T-cell (primary cell): ENCODE data around the gene LYSMD2. TPM values are rescaled to one million over a fixed set of nuclear protein-coding genes. Genes with fewer than 3 reads are reported as not detected.

Experiments used
- ATAC-seq, 4 experiments: fragments of 200-7000 bp in 3 of 4; fragments of 150-1000 bp in 1 of 4; cut with Tn5 transposase; replicated peaks in 1 of 4; 1 replicate in 3 of 4; 2 replicates in 1 of 4; pipeline ENCODE4 v1.10.0; 2021; ENCODE audit warnings: moderate library complexity in 3 of 4, mild to moderate bottlenecking in 2 of 4, moderate number of reproducible peaks in 1 of 4
- CTCF ChIA-PET, 2 donors: fragments of 300-600 bp; sonication (Branson Sonifier 250); formaldehyde crosslinking; loops; one replicate each; lab custom pipeline; 2022; ENCODE audit warnings: antibody characterized with exemption in 2 of 2; lab: Charles Lee
- POLR2A ChIA-PET, 2 donors: fragments of 300-600 bp; sonication (Branson Sonifier 250); formaldehyde crosslinking; loops; one replicate each; lab custom pipeline; 2022; ENCODE audit warnings: antibody characterized with exemption in 2 of 2; lab: Charles Lee
- DNase-seq, 35 experiments: peaks; one replicate each; pipeline versions ENCODE4 v3.0.0 to v3.0.0-alpha.2; 2013 to 2023
- H3K27ac ChIP-seq: one replicate; pipeline ENCODE4 v1.5.1; 2013; ENCODE audit warnings: low read length
- H3K27me3 ChIP-seq, 2 experiments: replicated peaks in 1 of 2; 1 replicate in 1 of 2; 2 replicates in 1 of 2; pipeline versions ENCODE4 v1.6.1 to v1.7.0; 2013; ENCODE audit warnings: low read length in 1 of 2, mixed read lengths in 1 of 2; ENCODE audit not compliant: control insufficient read depth in 2 of 2, insufficient read depth in 2 of 2; ENCODE audit errors: extremely low read depth in 1 of 2
- H3K36me3 ChIP-seq, 2 donors: 1 replicate in 1 of 2; 2 replicates in 1 of 2; pipeline versions ENCODE4 v1.6.1 to v1.7.0; 2013; ENCODE audit warnings: low read length in 1 of 2; ENCODE audit not compliant: control insufficient read depth in 2 of 2, insufficient read depth in 1 of 2; ENCODE audit errors: extremely low read depth in 1 of 2
- H3K4me1 ChIP-seq, 2 experiments: 1 replicate in 1 of 2; 2 replicates in 1 of 2; pipeline versions ENCODE4 v1.6.1 to v1.7.0; 2013; ENCODE audit warnings: low read length in 2 of 2, mixed read lengths in 1 of 2; ENCODE audit not compliant: insufficient read depth in 2 of 2, control insufficient read depth in 1 of 2; ENCODE audit errors: extremely low read depth in 1 of 2
- H3K4me3 ChIP-seq, 2 donors: 1 replicate in 1 of 2; 2 replicates in 1 of 2; pipeline versions ENCODE4 v1.5.1 to v1.7.0; 2013; ENCODE audit warnings: mild to moderate bottlenecking in 2 of 2, low read length in 1 of 2, moderate library complexity in 1 of 2; ENCODE audit not compliant: control insufficient read depth in 1 of 2; ENCODE audit errors: extremely low read depth in 1 of 2
- H3K9me3 ChIP-seq: 2 replicates; pipeline ENCODE4 v1.7.0; 2013
- H3K27ac Mint-ChIP-seq, 2 donors: one replicate each; pipeline ENCODE4 v1.8.0; 2020 to 2021; ENCODE audit warnings: mild to moderate bottlenecking in 2 of 2, mixed read lengths in 2 of 2
- H3K27me3 Mint-ChIP-seq, 2 donors: one replicate each; pipeline ENCODE4 v1.8.0; 2021 to 2022; ENCODE audit warnings: mixed read lengths in 2 of 2
- H3K36me3 Mint-ChIP-seq: one replicate; pipeline ENCODE4 v1.8.0; 2021; ENCODE audit warnings: mixed read lengths
- H3K4me1 Mint-ChIP-seq, 3 donors: one replicate each; pipeline ENCODE4 v1.8.0; 2020 to 2022; ENCODE audit warnings: mixed read lengths in 3 of 3, mild to moderate bottlenecking in 1 of 3
- H3K4me3 Mint-ChIP-seq, 3 donors: one replicate each; pipeline ENCODE4 v1.8.0; 2020 to 2022; ENCODE audit warnings: mild to moderate bottlenecking in 3 of 3, mixed read lengths in 3 of 3, moderate library complexity in 3 of 3
- H3K9me3 Mint-ChIP-seq, 3 donors: one replicate each; pipeline ENCODE4 v1.8.0; 2020 to 2022; ENCODE audit warnings: mixed read lengths in 3 of 3
- WGBS: methylation state at CpG from one replicate; pipeline ENCODE4 v1.1.5; 2013; ENCODE audit warnings: missing lambda C conversion rate; ENCODE audit not compliant: insufficient coverage; 5-methylcytosine and 5-hydroxymethylcytosine counted together
- total RNA-seq, 35 experiments: library from RNA in 6 of 35; stranded (reverse) in 6 of 35; fragments of 120-200 nt in 1 of 35; gene quantifications; one replicate each; pipeline versions ENCODE4 v1.2.1 to v1.2.4 and lab custom pipeline; 2013 to 2026

The LYSMD2 gene
- total RNA-seq, 5 donors from 2014 or later (not counting 1 experiment from before 2014, with no cell fraction given): 16.6 to 36.2 (median 26.2) TPM

GRCh38 chr15:51680321-51680720 is 57.1 kb downstream of the LYSMD2 start:
- peaks cover 46 to 48% of the 10 kb centered on the region in 2 donors for H3K27me3 Mint-ChIP-seq
- no peak for ATAC-seq
- H3K4me3 Mint-ChIP-seq: no peak overlapping the region
- POLR2A ChIA-PET: no interaction called here
- H3K36me3 ChIP-seq: no peaks in the 10 kb centered on the region
- CTCF ChIA-PET: interaction anchor here (0.6 kb wide), 2 partner anchors 30 to 359 kb away, joined by 3 read pairs; no protein-coding TSS in a partner anchor
- peaks cover 3% of the 10 kb centered on the region for H3K9me3 ChIP-seq
- no peak overlapping the region for H3K27ac ChIP-seq
- peaks cover 0 to 7% of the 10 kb centered on the region in 2 experiments for H3K4me1 ChIP-seq
- no peak overlapping the region for H3K4me3 ChIP-seq
- no peak overlapping the region for H3K27ac Mint-ChIP-seq
- DNase-seq: no peak
- peaks cover 3 to 11% of the 10 kb centered on the region in 2 experiments for H3K27me3 ChIP-seq
- peaks cover 4 to 7% (median 7%) of the 10 kb centered on the region in 3 donors for H3K4me1 Mint-ChIP-seq
- WGBS: 86% methylated on average over 1 of the region's 2 CpGs
- peaks cover 0 to 4% (median 0%) of the 10 kb centered on the region in 3 donors for H3K9me3 Mint-ChIP-seq
- no peaks in the 10 kb centered on the region for H3K36me3 Mint-ChIP-seq

GRCh38 chr15:51678096-51678495 is 59.4 kb downstream of the LYSMD2 start:
- H3K9me3 ChIP-seq: no peaks in the 10 kb centered on the region
- H3K27ac ChIP-seq: no peak overlapping the region
- H3K4me1 Mint-ChIP-seq: peaks cover 4 to 7% (median 7%) of the 10 kb centered on the region in 3 donors
- no peak overlapping the region for H3K27ac Mint-ChIP-seq
- no CpG with 5 or more reads among the region's 2 CpGs for WGBS
- H3K36me3 ChIP-seq: no peaks in the 10 kb centered on the region
- no peaks in the 10 kb centered on the region for H3K36me3 Mint-ChIP-seq
- no peak overlapping the region for H3K4me3 ChIP-seq
- H3K4me1 ChIP-seq: peaks cover 0 to 7% of the 10 kb centered on the region in 2 experiments
- CTCF ChIA-PET: no interaction called here
- peaks cover 37 to 39% of the 10 kb centered on the region in 2 donors for H3K27me3 Mint-ChIP-seq
- DNase-seq: no peak
- no peak overlapping the region for H3K4me3 Mint-ChIP-seq
- ATAC-seq: no peak
- H3K27me3 ChIP-seq: peaks cover 3 to 7% of the 10 kb centered on the region in 2 experiments
- no peaks in the 10 kb centered on the region for H3K9me3 Mint-ChIP-seq
- POLR2A ChIA-PET: no interaction called here

GRCh38 chr15:51677452-51677851 is 60.0 kb downstream of the LYSMD2 start:
- H3K27ac Mint-ChIP-seq: no peak overlapping the region
- ATAC-seq (no peak), DNase-seq (no peak)
- H3K4me3 Mint-ChIP-seq: no peak overlapping the region
- no peaks in the 10 kb centered on the region for H3K36me3 Mint-ChIP-seq
- peaks cover 33 to 39% of the 10 kb centered on the region in 2 donors for H3K27me3 Mint-ChIP-seq
- peaks cover 4 to 7% (median 7%) of the 10 kb centered on the region in 3 donors for H3K4me1 Mint-ChIP-seq
- CTCF ChIA-PET: no interaction called here
- Histone ChIP-seq H3K9me3 (no peaks in the 10 kb centered on the region), H3K36me3 (no peaks in the 10 kb centered on the region), H3K27ac (no peak overlapping the region), H3K4me3 (no peak overlapping the region), H3K4me1 (peaks cover 0 to 7% of the 10 kb centered on the region in 2 experiments), H3K27me3 (peaks cover 0 to 8% of the 10 kb centered on the region in 2 experiments)
- H3K9me3 Mint-ChIP-seq: no peaks in the 10 kb centered on the region
- WGBS: 40% methylated on average over 1 of the region's 2 CpGs
- POLR2A ChIA-PET: interaction anchor here in 1 of 2 donors (0.6 kb wide), 1 partner anchor 70 kb away, joined by 10 read pairs; no protein-coding TSS in a partner anchor

GRCh38 chr15:51677021-51677420 is 60.4 kb downstream of the LYSMD2 start:
- no peaks in the 10 kb centered on the region for H3K36me3 Mint-ChIP-seq
- POLR2A ChIA-PET: interaction anchor here in 1 of 2 donors (0.6 kb wide), 1 partner anchor 70 kb away, joined by 10 read pairs; no protein-coding TSS in a partner anchor
- ATAC-seq (no peak), DNase-seq (no peak)
- WGBS: no CpG with 5 or more reads among the region's 1 CpG
- Histone ChIP-seq H3K36me3 (no peaks in the 10 kb centered on the region), H3K4me3 (no peak overlapping the region), H3K4me1 (peaks cover 0 to 7% of the 10 kb centered on the region in 2 experiments), H3K27me3 (peaks cover 0 to 13% of the 10 kb centered on the region in 2 experiments), H3K27ac (no peak overlapping the region), H3K9me3 (no peaks in the 10 kb centered on the region)
- no peak overlapping the region for H3K27ac Mint-ChIP-seq
- peaks cover 34 to 40% of the 10 kb centered on the region in 2 donors for H3K27me3 Mint-ChIP-seq
- no peak overlapping the region for H3K4me3 Mint-ChIP-seq
- no peaks in the 10 kb centered on the region for H3K9me3 Mint-ChIP-seq
- H3K4me1 Mint-ChIP-seq: peaks cover 4 to 7% (median 7%) of the 10 kb centered on the region in 3 donors
- CTCF ChIA-PET: no interaction called here

- POLR2A ChIA-PET: no interaction called here
Observed at GRCh38 chr15:51675234-51675633, 62.2 kb downstream of the LYSMD2 start.

More at GRCh38 chr15:51675234-51675633, 62.2 kb downstream of the LYSMD2 start:
- no peak overlapping the region for H3K27ac Mint-ChIP-seq
- H3K9me3 Mint-ChIP-seq: no peaks in the 10 kb centered on the region
- H3K4me3 ChIP-seq: no peak overlapping the region
- H3K4me1 ChIP-seq: no peaks in the 10 kb centered on the region
- CTCF ChIA-PET: no interaction called here
- H3K4me3 Mint-ChIP-seq: no peak overlapping the region
- H3K27me3 ChIP-seq: peaks cover 0 to 7% of the 10 kb centered on the region in 2 experiments
- WGBS: 33% methylated on average over 1 of the region's 1 CpG
- ATAC-seq: no peak
- no peaks in the 10 kb centered on the region for H3K36me3 ChIP-seq
- peaks cover 19 to 35% of the 10 kb centered on the region in 2 donors for H3K27me3 Mint-ChIP-seq
- H3K9me3 ChIP-seq: no peaks in the 10 kb centered on the region
- no peak for DNase-seq
- no peak overlapping the region for H3K27ac ChIP-seq
- no peaks in the 10 kb centered on the region for H3K36me3 Mint-ChIP-seq
- H3K4me1 Mint-ChIP-seq: no peaks in the 10 kb centered on the region

Other genes starting within 250 kb of the LYSMD2 start
- gene DMXL2, start 114.9 kb downstream of the LYSMD2 start, total RNA-seq: 1 to 10 TPM; 3.2 to 6.1 (median 4.6) TPM
- gene SCG3, start 56.2 kb downstream of the LYSMD2 start, total RNA-seq: under 1 TPM in 2 of 5 donors, not detected in 3; 0.07 to 0.16 TPM
- 10 to 100 TPM; 10.9 to 17.2 (median 16.8) TPM for gene TMOD2, start 13.9 kb upstream of the LYSMD2 start, total RNA-seq
- 10 to 100 TPM; 47.2 to 55.8 (median 53.4) TPM for gene TMOD3, start 92.0 kb upstream of the LYSMD2 start, total RNA-seq
- 10 to 100 TPM in 4 of 5 donors, 1 to 10 TPM in 1; 8.6 to 20.2 (median 16.7) TPM for gene LEO1, start 234.1 kb upstream of the LYSMD2 start, total RNA-seq